ENCODE data around the gene TRAPPC14. TPM values are rescaled to one million over a fixed set of nuclear protein-coding genes. Genes with fewer than 3 reads are reported as not detected.

Gene TRAPPC14
- total and polyA plus RNA-seq, 9 of the 15 experiments (the other 6 are each of a cell fraction or from before 2014, with no cell fraction given) = 0.42 to 45.9 (median 18.2) TPM

DNA sequence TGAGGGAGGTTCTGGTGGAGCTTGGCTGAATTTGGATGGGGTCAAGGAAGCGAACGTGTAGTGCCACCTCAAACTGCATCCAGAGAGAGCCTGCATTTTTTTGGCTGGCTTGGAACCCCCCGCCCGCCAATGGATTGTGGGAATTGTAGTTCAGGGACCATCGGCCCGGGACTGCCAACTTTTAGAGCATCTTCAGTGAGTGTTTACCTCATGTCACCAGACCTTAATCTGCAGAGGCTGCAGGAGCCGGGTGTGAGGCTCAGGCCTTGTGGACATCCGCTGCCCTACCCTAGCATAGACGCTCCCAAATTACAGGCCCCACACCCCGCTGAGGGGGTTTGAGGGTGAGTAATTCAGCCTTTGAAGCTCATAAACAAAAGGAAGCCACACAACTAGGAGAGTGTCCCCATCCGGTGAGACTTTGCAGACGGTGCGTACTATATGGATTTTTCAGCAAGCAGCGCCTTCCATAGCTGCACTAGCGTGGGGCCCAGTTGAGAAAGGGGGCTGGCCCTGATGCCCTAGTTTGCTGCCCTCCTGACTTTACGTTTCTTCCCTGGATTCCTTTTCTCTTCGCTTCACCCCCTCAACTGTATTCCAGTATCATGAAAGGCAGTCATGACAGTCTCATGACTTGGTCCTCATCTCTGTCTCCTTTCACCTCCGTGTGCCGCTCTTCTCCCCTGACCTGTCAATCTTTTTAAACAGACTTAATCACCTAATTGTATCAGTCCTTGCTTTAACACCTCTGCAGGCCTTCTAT, 38.4 kb downstream of the TRAPPC14 start (continued):
- no peak for TF ChIP-seq BRD4 (IDR thresholded peaks at IDR 0.05)
- TF ChIP-seq SMARCE1 (IDR thresholded peaks at IDR 0.05) = no peak
- no peak for TF ChIP-seq CBX8 (IDR thresholded peaks at IDR 0.05; ENCODE audit: borderline replicate concordance, extremely low read depth, low read depth, low read length, poor library complexity, severe bottlenecking)
- TF ChIP-seq SMARCA5 (IDR thresholded peaks at IDR 0.05) = peak; percentile 59; the same call in 1 of the 2 replicates
- peak; percentile 8; the same call in 1 of the 2 replicates for TF ChIP-seq ZNF766 (CRISPR knock-in tag; conservative IDR thresholded peaks at IDR 0.05)
- TF ChIP-seq ZNF76 (CRISPR knock-in tag; IDR thresholded peaks at IDR 0.05; ENCODE audit: borderline replicate concordance) = no peak
- TF ChIP-seq, protein P1, sequence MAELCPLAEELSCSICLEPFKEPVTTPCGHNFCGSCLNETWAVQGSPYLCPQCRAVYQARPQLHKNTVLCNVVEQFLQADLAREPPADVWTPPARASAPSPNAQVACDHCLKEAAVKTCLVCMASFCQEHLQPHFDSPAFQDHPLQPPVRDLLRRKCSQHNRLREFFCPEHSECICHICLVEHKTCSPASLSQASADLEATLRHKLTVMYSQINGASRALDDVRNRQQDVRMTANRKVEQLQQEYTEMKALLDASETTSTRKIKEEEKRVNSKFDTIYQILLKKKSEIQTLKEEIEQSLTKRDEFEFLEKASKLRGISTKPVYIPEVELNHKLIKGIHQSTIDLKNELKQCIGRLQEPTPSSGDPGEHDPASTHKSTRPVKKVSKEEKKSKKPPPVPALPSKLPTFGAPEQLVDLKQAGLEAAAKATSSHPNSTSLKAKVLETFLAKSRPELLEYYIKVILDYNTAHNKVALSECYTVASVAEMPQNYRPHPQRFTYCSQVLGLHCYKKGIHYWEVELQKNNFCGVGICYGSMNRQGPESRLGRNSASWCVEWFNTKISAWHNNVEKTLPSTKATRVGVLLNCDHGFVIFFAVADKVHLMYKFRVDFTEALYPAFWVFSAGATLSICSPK (IDR thresholded peaks at IDR 0.05; ENCODE audit: borderline replicate concordance) = no peak
- TF ChIP-seq, protein P2, sequence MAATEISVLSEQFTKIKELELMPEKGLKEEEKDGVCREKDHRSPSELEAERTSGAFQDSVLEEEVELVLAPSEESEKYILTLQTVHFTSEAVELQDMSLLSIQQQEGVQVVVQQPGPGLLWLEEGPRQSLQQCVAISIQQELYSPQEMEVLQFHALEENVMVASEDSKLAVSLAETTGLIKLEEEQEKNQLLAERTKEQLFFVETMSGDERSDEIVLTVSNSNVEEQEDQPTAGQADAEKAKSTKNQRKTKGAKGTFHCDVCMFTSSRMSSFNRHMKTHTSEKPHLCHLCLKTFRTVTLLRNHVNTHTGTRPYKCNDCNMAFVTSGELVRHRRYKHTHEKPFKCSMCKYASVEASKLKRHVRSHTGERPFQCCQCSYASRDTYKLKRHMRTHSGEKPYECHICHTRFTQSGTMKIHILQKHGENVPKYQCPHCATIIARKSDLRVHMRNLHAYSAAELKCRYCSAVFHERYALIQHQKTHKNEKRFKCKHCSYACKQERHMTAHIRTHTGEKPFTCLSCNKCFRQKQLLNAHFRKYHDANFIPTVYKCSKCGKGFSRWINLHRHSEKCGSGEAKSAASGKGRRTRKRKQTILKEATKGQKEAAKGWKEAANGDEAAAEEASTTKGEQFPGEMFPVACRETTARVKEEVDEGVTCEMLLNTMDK (IDR thresholded peaks at IDR 0.05; ENCODE audit: borderline replicate concordance, insufficient read depth, low read depth, low read length, poor library complexity, severe bottlenecking) = no peak
- TF ChIP-seq ZNF175 (CRISPR knock-in tag; IDR thresholded peaks at IDR 0.05; ENCODE audit: low read depth) = no peak
- TF ChIP-seq, protein P3, sequence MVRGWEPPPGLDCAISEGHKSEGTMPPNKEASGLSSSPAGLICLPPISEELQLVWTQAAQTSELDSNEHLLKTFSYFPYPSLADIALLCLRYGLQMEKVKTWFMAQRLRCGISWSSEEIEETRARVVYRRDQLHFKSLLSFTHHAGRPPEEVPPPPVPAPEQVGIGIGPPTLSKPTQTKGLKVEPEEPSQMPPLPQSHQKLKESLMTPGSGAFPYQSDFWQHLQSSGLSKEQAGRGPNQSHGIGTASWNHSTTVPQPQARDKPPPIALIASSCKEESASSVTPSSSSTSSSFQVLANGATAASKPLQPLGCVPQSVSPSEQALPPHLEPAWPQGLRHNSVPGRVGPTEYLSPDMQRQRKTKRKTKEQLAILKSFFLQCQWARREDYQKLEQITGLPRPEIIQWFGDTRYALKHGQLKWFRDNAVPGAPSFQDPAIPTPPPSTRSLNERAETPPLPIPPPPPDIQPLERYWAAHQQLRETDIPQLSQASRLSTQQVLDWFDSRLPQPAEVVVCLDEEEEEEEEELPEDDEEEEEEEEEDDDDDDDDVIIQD (CRISPR knock-in tag; IDR thresholded peaks at IDR 0.05) = no peak
- peak; percentile 74 for TF ChIP-seq ZFX (CRISPR knock-in tag; IDR thresholded peaks at IDR 0.05)
- no peak for TF ChIP-seq FOXJ3 (CRISPR knock-in tag; IDR thresholded peaks at IDR 0.05)
- no peak for TF ChIP-seq YBX1 (IDR thresholded peaks at IDR 0.05)
- peak; percentile 88 for TF ChIP-seq HCFC1 (IDR thresholded peaks at IDR 0.05; ENCODE audit: low read depth, low read length)
- TF ChIP-seq FIP1L1 (IDR thresholded peaks at IDR 0.05; ENCODE audit: low read depth, low read length, poor library complexity, severe bottlenecking) = no peak
- TF ChIP-seq NFE2L1 (tag; IDR thresholded peaks at IDR 0.05; ENCODE audit: borderline replicate concordance, low read depth) = no peak
- TF ChIP-seq SRSF3 (IDR thresholded peaks at IDR 0.05; ENCODE audit: insufficient read depth, low read length) = no peak
- TF ChIP-seq PHF20 (IDR thresholded peaks at IDR 0.05; ENCODE audit: partially characterized antibody) = no peak
- no peak for TF ChIP-seq ZNF239 (CRISPR knock-in tag; IDR thresholded peaks at IDR 0.05)
- no peak for TF ChIP-seq CCNT2 (IDR thresholded peaks at IDR 0.05; ENCODE audit: borderline replicate concordance, extremely low read depth, insufficient read length, low read depth, low read length)
- no peak for TF ChIP-seq ZNF263 (CRISPR knock-in tag; IDR thresholded peaks at IDR 0.05; ENCODE audit: borderline replicate concordance)
- no peak for TF ChIP-seq USF2 (CRISPR knock-in tag; IDR thresholded peaks at IDR 0.05)
